Activated CD4-positive, alpha-beta T cell treated with anti-CD3 and anti-CD28 coated beads for 36 hours (primary cell): Measurements from ENCODE around the gene HSPA9. TPM values are rescaled to one million over a fixed set of nuclear protein-coding genes. Genes with fewer than 3 reads are reported as not detected.

ENCODE experiments used
- ATAC-seq: fragments of 200-7000 bp; cut with Tn5 transposase; one replicate; pipeline ENCODE4 v1.10.0; 2021; ENCODE audit warnings: mild to moderate bottlenecking, moderate library complexity
- CTCF ChIA-PET: fragments of 350-600 bp; sonication (Branson Sonifier 250); formaldehyde crosslinking; loops from one replicate; lab custom pipeline; 2021; ENCODE audit warnings: antibody characterized with exemption; lab: Charles Lee
- POLR2A ChIA-PET: fragments of 350-600 bp; sonication (Branson Sonifier 250); formaldehyde crosslinking; loops from one replicate; lab custom pipeline; 2021; ENCODE audit warnings: antibody characterized with exemption, inconsistent platforms; lab: Charles Lee
- DNase-seq: peaks from one replicate; pipeline ENCODE4 v3.0.0-alpha.2; 2020
- H3K27ac Mint-ChIP-seq: one replicate; pipeline ENCODE4 v1.8.0; 2021; ENCODE audit warnings: mixed read lengths
- H3K27me3 Mint-ChIP-seq: one replicate; pipeline ENCODE4 v1.8.0; 2021; ENCODE audit warnings: mixed read lengths
- H3K36me3 Mint-ChIP-seq: one replicate; pipeline ENCODE4 v1.8.0; 2021; ENCODE audit warnings: low read depth, mixed read lengths
- H3K4me1 Mint-ChIP-seq: one replicate; pipeline ENCODE4 v1.8.0; 2021; ENCODE audit warnings: mixed read lengths
- H3K4me3 Mint-ChIP-seq: one replicate; pipeline ENCODE4 v1.8.0; 2021; ENCODE audit warnings: mild to moderate bottlenecking, moderate library complexity, mixed read lengths
- H3K9me3 Mint-ChIP-seq: one replicate; pipeline ENCODE4 v1.8.0; 2021; ENCODE audit warnings: low read depth, mixed read lengths
- intact Hi-C, 2 experiments: fragments of 100-400 bp; cut with DNase I in 1 of 2; cut with micrococcal nuclease in 1 of 2; formaldehyde crosslinking; loops; one replicate each; pipeline versions ENCODE4 v1.14.2 to v1.15.1; 2022 to 2024; cut with DNase I, micrococcal nuclease
- total RNA-seq, 2 experiments: library from RNA; stranded (reverse); gene quantifications; one replicate each; pipeline ENCODE4 v1.2.3, GENCODE V29; 2021

Gene HSPA9
- total RNA-seq, 2 experiments from 2014 or later: 431 to 466 TPM

- H3K4me1 Mint-ChIP-seq: no peaks in the 10 kb centered on the region
- H3K27ac Mint-ChIP-seq: no peak overlapping the region
- no peaks in the 10 kb centered on the region for H3K9me3 Mint-ChIP-seq
- intact Hi-C loops: no loop called here
- ChIA-PET POLR2A (no interaction called here), CTCF (interaction anchor here (1.1 to 1.7 kb wide), 4 partner anchors 10 to 663 kb away, joined by 3 to 6 read pairs (median 4); no protein-coding TSS in a partner anchor)
- H3K36me3 Mint-ChIP-seq: no peaks in the 10 kb centered on the region
- no peak overlapping the region for H3K4me3 Mint-ChIP-seq
- no peak for ATAC-seq
- peaks cover 28% of the 10 kb centered on the region for H3K27me3 Mint-ChIP-seq
- DNase-seq: no peak
These were observed 19.3 kb upstream of the HSPA9 start for GRCh38 chr5:138594305-138595058.

GRCh38 chr5:138588013-138588788 is 13.0 kb upstream of the HSPA9 start:
- DNase-seq: no peak
- Mint-ChIP-seq H3K36me3 (no peaks in the 10 kb centered on the region), H3K27ac (no peak overlapping the region), H3K27me3 (peaks cover 10% of the 10 kb centered on the region), H3K4me3 (no peak overlapping the region), H3K9me3 (no peaks in the 10 kb centered on the region), H3K4me1 (no peaks in the 10 kb centered on the region)
- CTCF ChIA-PET: interaction anchor here (0.6 to 1.8 kb wide), 4 partner anchors 9 to 987 kb away, joined by 3 to 7 read pairs (median 4); partner anchors contain the start of gene ETF1
- no peak for ATAC-seq
- intact Hi-C loops: no loop called here
- POLR2A ChIA-PET: no interaction called here

DNA sequence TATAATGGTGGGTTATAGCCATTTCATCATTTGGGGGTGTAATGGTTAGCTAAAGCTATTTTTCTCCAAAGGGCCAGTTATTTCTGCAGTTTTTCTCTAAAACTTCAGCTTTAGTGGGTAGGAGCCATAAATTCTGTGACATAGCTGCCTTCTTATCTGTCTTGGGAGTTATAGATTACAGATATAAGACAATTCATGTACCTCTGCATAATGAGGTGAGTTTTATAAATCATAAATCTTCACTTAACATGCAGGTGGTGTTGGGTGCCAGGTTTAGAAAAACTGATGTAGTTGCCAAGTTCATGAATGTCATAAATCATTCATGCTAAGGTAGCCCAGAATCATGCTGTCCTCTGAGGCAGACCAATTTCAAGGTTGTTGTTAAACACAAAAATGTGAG is 10.0 kb upstream of the HSPA9 start:
- no peak overlapping the region for H3K4me3 Mint-ChIP-seq
- POLR2A ChIA-PET: no interaction called here
- CTCF ChIA-PET: interaction anchor here (1.9 to 2.1 kb wide), 2 partner anchors 8 to 19 kb away, joined by 6 to 8 read pairs; no protein-coding TSS in a partner anchor
- peaks cover 2% of the 10 kb centered on the region for H3K27me3 Mint-ChIP-seq
- H3K36me3 Mint-ChIP-seq: no peaks in the 10 kb centered on the region
- DNase-seq (no peak), ATAC-seq (no peak)
- H3K4me1 Mint-ChIP-seq: no peaks in the 10 kb centered on the region
- H3K27ac Mint-ChIP-seq: no peak overlapping the region
- intact Hi-C loops: no loop called here
- H3K9me3 Mint-ChIP-seq: no peaks in the 10 kb centered on the region

GRCh38 chr5:138583984-138584637 is 8.9 kb upstream of the HSPA9 start:
- intact Hi-C loops: no loop called here
- ChIA-PET CTCF (interaction anchor here (0.6 to 2.1 kb wide), 6 partner anchors 9 to 205 kb away, joined by 3 to 8 read pairs (median 4); partner anchors contain the start of gene HSPA9), POLR2A (no interaction called here)
- no peak overlapping the region for H3K27ac Mint-ChIP-seq
- no peaks in the 10 kb centered on the region for H3K9me3 Mint-ChIP-seq
- no peak overlapping the region for H3K4me3 Mint-ChIP-seq
- no peaks in the 10 kb centered on the region for H3K36me3 Mint-ChIP-seq
- DNase-seq (no peak), ATAC-seq (no peak)
- peaks cover 2% of the 10 kb centered on the region for H3K27me3 Mint-ChIP-seq
- H3K4me1 Mint-ChIP-seq: peaks cover 2% of the 10 kb centered on the region

- ATAC-seq (no peak), DNase-seq (no peak)
- H3K4me3 Mint-ChIP-seq: no peak overlapping the region
- H3K4me1 Mint-ChIP-seq: peaks cover 2% of the 10 kb centered on the region
- ChIA-PET POLR2A (no interaction called here), CTCF (no interaction called here)
- no peak overlapping the region for H3K27ac Mint-ChIP-seq
- H3K27me3 Mint-ChIP-seq: peaks cover 2% of the 10 kb centered on the region
- no peaks in the 10 kb centered on the region for H3K36me3 Mint-ChIP-seq
- intact Hi-C loops: no loop called here
- no peaks in the 10 kb centered on the region for H3K9me3 Mint-ChIP-seq
These were observed 7.8 kb upstream of the HSPA9 start for GRCh38 chr5:138582959-138583358.

GRCh38 chr5:138580777-138581176 is 5.6 kb upstream of the HSPA9 start:
- Mint-ChIP-seq H3K9me3 (peaks cover 2% of the 10 kb centered on the region), H3K36me3 (peaks cover 4% of the 10 kb centered on the region), H3K4me1 (peaks cover 10% of the 10 kb centered on the region), H3K27ac (no peak overlapping the region), H3K27me3 (no peaks in the 10 kb centered on the region), H3K4me3 (no peak overlapping the region)
- ATAC-seq (no peak), DNase-seq (no peak)
- POLR2A ChIA-PET: no interaction called here
- intact Hi-C loops: no loop called here
- CTCF ChIA-PET: interaction anchor here (0.6 to 1.7 kb wide), 3 partner anchors 12 to 697 kb away, joined by 3 to 11 read pairs (median 3); no protein-coding TSS in a partner anchor

DNA sequence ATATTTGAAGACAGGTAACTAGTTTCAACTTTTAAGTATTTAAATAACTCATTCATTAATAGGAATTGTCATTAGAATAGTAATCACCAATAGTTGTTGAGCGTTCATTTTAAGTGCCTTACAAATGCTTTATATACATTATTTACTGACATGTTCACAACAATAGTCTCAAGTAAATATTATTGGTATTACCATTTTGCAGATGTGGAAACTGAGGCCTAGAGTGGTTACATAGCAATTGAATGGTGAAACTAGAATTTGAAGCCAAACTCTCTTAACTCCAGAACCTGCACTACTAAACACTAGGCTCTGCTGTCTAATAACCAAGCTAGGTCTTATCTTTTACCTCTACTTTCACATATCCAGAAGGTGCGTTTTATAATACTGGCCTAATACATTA is 4.8 kb upstream of the HSPA9 start:
- no peak overlapping the region for H3K4me3 Mint-ChIP-seq

GRCh38 chr5:138579517-138579863 is 4.3 kb upstream of the HSPA9 start:
- peaks cover 2% of the 10 kb centered on the region for H3K9me3 Mint-ChIP-seq
- ATAC-seq (no peak), DNase-seq (no peak)
- POLR2A ChIA-PET: no interaction called here
- intact Hi-C loops: loop anchor here (1.0 to 5.0 kb wide), 5 partner anchors 53 to 683 kb away; partner anchors contain the start of gene CTNNA1 (in 1 of the 2)
- H3K27ac Mint-ChIP-seq: no peak overlapping the region
- no peak overlapping the region for H3K4me3 Mint-ChIP-seq
- CTCF ChIA-PET: interaction anchor here (0.6 to 1.7 kb wide), 35 partner anchors 9 to 862 kb away, joined by 3 to 11 read pairs (median 4); no protein-coding TSS in a partner anchor
- peaks cover 11% of the 10 kb centered on the region for H3K4me1 Mint-ChIP-seq
- peaks cover 12% of the 10 kb centered on the region for H3K36me3 Mint-ChIP-seq
- no peaks in the 10 kb centered on the region for H3K27me3 Mint-ChIP-seq

More for the DNA sequence above, 4.8 kb upstream of the HSPA9 start:
- H3K4me1 Mint-ChIP-seq: peaks cover 11% of the 10 kb centered on the region
- no peak for ATAC-seq
- intact Hi-C loops: no loop called here
- H3K9me3 Mint-ChIP-seq: peaks cover 2% of the 10 kb centered on the region
- H3K36me3 Mint-ChIP-seq: peaks cover 7% of the 10 kb centered on the region
- H3K27ac Mint-ChIP-seq: no peak overlapping the region
- DNase-seq: no peak
- no peaks in the 10 kb centered on the region for H3K27me3 Mint-ChIP-seq
- POLR2A ChIA-PET: no interaction called here
- CTCF ChIA-PET: interaction anchor here (0.5 to 1.7 kb wide), 24 partner anchors 11 to 829 kb away, joined by 3 to 11 read pairs (median 4); no protein-coding TSS in a partner anchor

- DNase-seq (no peak), ATAC-seq (no peak)
- Mint-ChIP-seq H3K4me3 (no peak overlapping the region), H3K27ac (no peak overlapping the region), H3K4me1 (peaks cover 27% of the 10 kb centered on the region), H3K9me3 (peaks cover 2% of the 10 kb centered on the region), H3K36me3 (peaks cover 31% of the 10 kb centered on the region), H3K27me3 (no peaks in the 10 kb centered on the region)
- ChIA-PET POLR2A (no interaction called here), CTCF (interaction anchor here (1.0 to 2.3 kb wide), 2 partner anchors 22 to 27 kb away, joined by 3 to 5 read pairs; no protein-coding TSS in a partner anchor)
- intact Hi-C loops: loop anchor here in 1 of 2 experiments (5.0 kb wide), 1 partner anchor 55 kb away; no protein-coding TSS in a partner anchor
These were observed 2.3 kb upstream of the HSPA9 start for GRCh38 chr5:138577452-138577851.

GRCh38 chr5:138574744-138575193 is 432 bp downstream of the HSPA9 start:
- ATAC-seq (peak; percentile 8), DNase-seq (no peak)
- Mint-ChIP-seq H3K27me3 (no peaks in the 10 kb centered on the region), H3K36me3 (peaks cover 52% of the 10 kb centered on the region), H3K9me3 (peaks cover 2% of the 10 kb centered on the region), H3K27ac (peak overlapping the region; percentile 99), H3K4me3 (peak overlapping the region; percentile 96), H3K4me1 (peaks cover 49% of the 10 kb centered on the region)
- intact Hi-C loops: loop anchor here (1.0 to 5.0 kb wide), 18 partner anchors 31 to 987 kb away; partner anchors contain the start of genes ETF1 (in 2 of the 2), SIL1 (in 2 of the 2), BRD8 (in 1 of the 2) and CDC23 (in 1 of the 2)
- ChIA-PET POLR2A (interaction anchor here (0.8 to 1.7 kb wide), 3 partner anchors 9 to 719 kb away, joined by 3 to 33 read pairs (median 12); partner anchors contain the start of genes ETF1 and MATR3), CTCF (interaction anchor here (0.7 to 3.1 kb wide), 5 partner anchors 9 to 737 kb away, joined by 3 to 10 read pairs (median 5); partner anchors contain the start of gene ETF1)
